Astrocyte (in vitro differentiated cells and primary cell): Measurements from ENCODE around the gene GPR137B. TPM values are rescaled to one million over a fixed set of nuclear protein-coding genes. Genes with fewer than 3 reads are reported as not detected.

Experiments used
- DNase-seq: peaks from one replicate; pipeline ENCODE4 v3.0.0-alpha.2; 2010; ENCODE audit warnings: low read depth
- FAIRE-seq: peaks from 2 replicates; lab custom pipeline; 2011; peaks lifted over from hg19 to GRCh38; lab: Jason Lieb, UNC
- H2AFZ ChIP-seq: 2 replicates; pipeline ENCODE4 v1.6.0; 2012; ENCODE audit warnings: low read depth, low read length, inconsistent platforms
- H3K27ac ChIP-seq: 2 replicates; pipeline ENCODE4 v1.5.1; 2011; ENCODE audit warnings: low read depth, low read length, inconsistent platforms
- H3K27me3 ChIP-seq: 2 replicates; pipeline ENCODE4 v1.6.0; 2011; ENCODE audit warnings: low read length, inconsistent platforms; ENCODE audit not compliant: insufficient read depth
- H3K36me3 ChIP-seq: 2 replicates; pipeline ENCODE4 v1.5.1; 2011; ENCODE audit warnings: low read length, inconsistent platforms; ENCODE audit not compliant: insufficient read depth
- H3K4me1 ChIP-seq: 2 replicates; pipeline ENCODE4 v1.5.1; 2011; ENCODE audit warnings: low read length, inconsistent platforms; ENCODE audit not compliant: insufficient read depth
- H3K4me2 ChIP-seq: 2 replicates; pipeline ENCODE4 v1.6.0; 2012; ENCODE audit warnings: low read length, inconsistent platforms
- H3K4me3 ChIP-seq: 2 replicates; pipeline ENCODE4 v1.5.1; 2011; ENCODE audit warnings: low read depth, mild to moderate bottlenecking, low read length, inconsistent platforms; ENCODE audit not compliant: insufficient read depth
- H3K79me2 ChIP-seq: 2 replicates; pipeline ENCODE4 v1.6.0; 2012; ENCODE audit warnings: mild to moderate bottlenecking, low read length, inconsistent platforms; ENCODE audit not compliant: insufficient read depth
- H3K9ac ChIP-seq: 2 replicates; pipeline ENCODE4 v1.6.0; 2012; ENCODE audit warnings: mild to moderate bottlenecking, low read length, inconsistent platforms
- H3K9me3 ChIP-seq: 2 replicates; pipeline ENCODE4 v1.5.1; 2012; ENCODE audit warnings: low read depth, mild to moderate bottlenecking, low read length, inconsistent platforms; ENCODE audit not compliant: insufficient read depth
- H4K20me1 ChIP-seq: 2 replicates; pipeline ENCODE4 v1.6.0; 2012; ENCODE audit warnings: low read length, inconsistent platforms; ENCODE audit not compliant: insufficient read depth
- H3K27ac Mint-ChIP-seq: one replicate; pipeline ENCODE4 v1.8.0; 2021; ENCODE audit warnings: mild to moderate bottlenecking, mixed read lengths; ENCODE audit not compliant: unreplicated experiment
- H3K27me3 Mint-ChIP-seq: one replicate; pipeline ENCODE4 v1.8.0; 2021; ENCODE audit warnings: low read depth, mixed read lengths; ENCODE audit not compliant: unreplicated experiment
- H3K36me3 Mint-ChIP-seq: one replicate; pipeline ENCODE4 v1.8.0; 2021; ENCODE audit warnings: low read depth, mixed read lengths; ENCODE audit not compliant: unreplicated experiment
- H3K4me1 Mint-ChIP-seq: one replicate; pipeline ENCODE4 v1.8.0; 2021; ENCODE audit warnings: low read depth, mixed read lengths; ENCODE audit not compliant: unreplicated experiment
- H3K4me3 Mint-ChIP-seq: one replicate; pipeline ENCODE4 v1.8.0; 2021; ENCODE audit warnings: mild to moderate bottlenecking, moderate library complexity, mixed read lengths; ENCODE audit not compliant: unreplicated experiment
- H3K9me3 Mint-ChIP-seq: one replicate; pipeline ENCODE4 v1.8.0; 2021; ENCODE audit warnings: mild to moderate bottlenecking, mixed read lengths; ENCODE audit not compliant: unreplicated experiment
- EZH2 ChIP-seq: IDR thresholded peaks from 2 replicates; pipeline ENCODE4 v1.6.1; 2012; ENCODE audit warnings: mild to moderate bottlenecking, low read length, inconsistent platforms; ENCODE audit not compliant: insufficient read depth
- total RNA-seq: library from RNA; stranded (reverse); gene quantifications from 2 replicates; pipeline ENCODE4 v1.2.1, GENCODE V29; 2021
- TF ChIP-seq, protein P1 (sequence below): IDR thresholded peaks from 2 replicates; pipeline ENCODE4 v1.5.1; 2011; ENCODE audit warnings: low read depth, mild to moderate bottlenecking, inconsistent platforms, low read length, moderate library complexity; ENCODE audit not compliant: insufficient read depth

The GPR137B gene
- total RNA-seq, 1 donor from 2014 or later, result 12.9 TPM

DNA sequence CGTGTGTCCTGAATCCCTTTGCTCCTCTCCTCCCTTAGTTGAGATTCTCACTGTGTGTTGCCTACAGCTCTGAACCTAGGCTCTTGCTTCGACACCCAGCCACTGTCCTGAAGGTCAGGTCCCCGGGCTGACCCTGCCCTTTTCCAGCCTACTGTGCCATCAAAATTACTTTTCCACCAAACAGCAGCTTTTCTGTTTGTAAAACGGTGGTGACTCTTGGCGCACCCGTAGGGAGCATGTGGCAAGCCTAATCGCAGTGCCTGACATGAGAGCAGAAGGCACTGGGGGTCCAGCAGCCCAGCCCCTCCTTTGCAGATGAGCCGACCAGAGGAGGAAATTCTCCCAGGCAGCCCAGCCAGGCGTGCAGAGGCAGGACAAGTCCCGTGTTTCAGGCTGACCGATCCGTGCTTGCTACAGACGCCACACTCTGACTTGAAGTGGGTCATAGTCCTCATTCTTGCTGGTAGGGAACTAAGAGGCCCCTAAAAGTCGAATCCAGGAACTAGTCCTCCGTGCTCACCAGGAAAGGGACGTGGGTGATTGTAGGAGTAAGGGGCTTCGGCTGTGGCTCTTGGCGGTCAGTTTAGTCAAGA, 6.8 kb downstream of the GPR137B start:
- H3K4me2 ChIP-seq, result no peak overlapping the region
- Mint-ChIP-seq H3K36me3 (peaks cover 11% of the 10 kb centered on the region), H3K4me3 (no peak overlapping the region), H3K9me3 (no peaks in the 10 kb centered on the region), H3K27ac (no peak overlapping the region), H3K27me3 (peaks cover 2% of the 10 kb centered on the region), H3K4me1 (peaks cover 4% of the 10 kb centered on the region)
- FAIRE-seq (no peak), DNase-seq (no peak)
- no peak overlapping the region for H3K9ac ChIP-seq
- peaks cover 8% of the 10 kb centered on the region for H3K4me1 ChIP-seq
- H3K27me3 ChIP-seq, result no peaks in the 10 kb centered on the region
- TF ChIP-seq, protein P1, sequence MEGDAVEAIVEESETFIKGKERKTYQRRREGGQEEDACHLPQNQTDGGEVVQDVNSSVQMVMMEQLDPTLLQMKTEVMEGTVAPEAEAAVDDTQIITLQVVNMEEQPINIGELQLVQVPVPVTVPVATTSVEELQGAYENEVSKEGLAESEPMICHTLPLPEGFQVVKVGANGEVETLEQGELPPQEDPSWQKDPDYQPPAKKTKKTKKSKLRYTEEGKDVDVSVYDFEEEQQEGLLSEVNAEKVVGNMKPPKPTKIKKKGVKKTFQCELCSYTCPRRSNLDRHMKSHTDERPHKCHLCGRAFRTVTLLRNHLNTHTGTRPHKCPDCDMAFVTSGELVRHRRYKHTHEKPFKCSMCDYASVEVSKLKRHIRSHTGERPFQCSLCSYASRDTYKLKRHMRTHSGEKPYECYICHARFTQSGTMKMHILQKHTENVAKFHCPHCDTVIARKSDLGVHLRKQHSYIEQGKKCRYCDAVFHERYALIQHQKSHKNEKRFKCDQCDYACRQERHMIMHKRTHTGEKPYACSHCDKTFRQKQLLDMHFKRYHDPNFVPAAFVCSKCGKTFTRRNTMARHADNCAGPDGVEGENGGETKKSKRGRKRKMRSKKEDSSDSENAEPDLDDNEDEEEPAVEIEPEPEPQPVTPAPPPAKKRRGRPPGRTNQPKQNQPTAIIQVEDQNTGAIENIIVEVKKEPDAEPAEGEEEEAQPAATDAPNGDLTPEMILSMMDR, result no peak
- TF ChIP-seq EZH2, result no peak
- H2AFZ ChIP-seq, result no peak overlapping the region
- H3K79me2 ChIP-seq, result peaks cover 24% of the 10 kb centered on the region
- peaks cover 55% of the 10 kb centered on the region for H4K20me1 ChIP-seq
- H3K9me3 ChIP-seq, result no peaks in the 10 kb centered on the region
- no peak overlapping the region for H3K4me3 ChIP-seq
- H3K27ac ChIP-seq, result no peak overlapping the region
- no peaks in the 10 kb centered on the region for H3K36me3 ChIP-seq

- no peak overlapping the region for H3K4me3 ChIP-seq
- H3K27me3 Mint-ChIP-seq, result peaks cover 2% of the 10 kb centered on the region
Observed at GRCh38 chr1:236149696-236150228, 7.4 kb downstream of the GPR137B start.

More at GRCh38 chr1:236149696-236150228, 7.4 kb downstream of the GPR137B start:
- H3K4me1 Mint-ChIP-seq, result no peaks in the 10 kb centered on the region
- H3K4me2 ChIP-seq, result no peak overlapping the region
- no peak for DNase-seq
- H2AFZ ChIP-seq, result no peak overlapping the region
- H4K20me1 ChIP-seq, result peaks cover 49% of the 10 kb centered on the region
- H3K79me2 ChIP-seq, result peaks cover 22% of the 10 kb centered on the region
- H3K4me1 ChIP-seq, result peaks cover 4% of the 10 kb centered on the region
- H3K9ac ChIP-seq, result no peak overlapping the region
- no peak for TF ChIP-seq EZH2
- TF ChIP-seq, protein P1, result no peak
- H3K27ac Mint-ChIP-seq, result no peak overlapping the region
- no peaks in the 10 kb centered on the region for H3K9me3 ChIP-seq
- H3K27ac ChIP-seq, result no peak overlapping the region
- H3K27me3 ChIP-seq, result no peaks in the 10 kb centered on the region
- H3K36me3 Mint-ChIP-seq, result peaks cover 8% of the 10 kb centered on the region
- no peaks in the 10 kb centered on the region for H3K9me3 Mint-ChIP-seq
- H3K36me3 ChIP-seq, result no peaks in the 10 kb centered on the region
- no peak overlapping the region for H3K4me3 Mint-ChIP-seq
- no peak for FAIRE-seq
